ENCODE data around the gene CHST8. TPM values are rescaled to one million over a fixed set of nuclear protein-coding genes. Genes with fewer than 3 reads are reported as not detected.

Gene CHST8
- total RNA-seq, 4 donors from 2014 or later = 0.66 TPM; not detected in 3

DNA sequence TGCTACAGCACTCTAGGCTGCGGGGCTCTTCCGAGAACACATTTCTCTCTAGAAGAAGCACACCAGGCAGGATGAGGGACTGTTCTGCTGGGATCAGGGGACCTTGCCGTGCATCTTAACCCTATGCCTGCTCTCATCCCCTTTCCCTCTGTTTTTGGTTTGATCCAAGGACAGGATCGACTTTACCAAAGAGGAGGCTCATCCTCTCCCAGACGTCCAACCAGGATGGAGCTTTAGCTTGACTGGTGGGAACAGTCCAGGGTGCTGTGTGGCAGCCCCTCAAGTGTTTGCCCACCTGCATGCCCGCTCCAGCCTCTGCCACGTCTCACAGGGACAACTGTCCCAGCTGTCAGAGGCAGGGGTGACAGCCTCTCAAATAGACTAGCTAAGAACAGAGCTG lies 132.6 kb downstream of the CHST8 start:
- no peak for DNase-seq (ENCODE audit: extremely low spot score)
- peaks cover 0 to 48% (median 2%) of the 10 kb centered on the region in 4 donors for H3K27me3 ChIP-seq
- intact Hi-C loops (cut with DNase I) = no loop called here
- WGBS = 65% methylated on average over 7 of the region's 7 CpGs
- no peak for TF ChIP-seq EP300 (IDR thresholded peaks at IDR 0.05)
- TF ChIP-seq POLR2AphosphoS5 (IDR thresholded peaks at IDR 0.05) = no peak
- TF ChIP-seq, protein P1, sequence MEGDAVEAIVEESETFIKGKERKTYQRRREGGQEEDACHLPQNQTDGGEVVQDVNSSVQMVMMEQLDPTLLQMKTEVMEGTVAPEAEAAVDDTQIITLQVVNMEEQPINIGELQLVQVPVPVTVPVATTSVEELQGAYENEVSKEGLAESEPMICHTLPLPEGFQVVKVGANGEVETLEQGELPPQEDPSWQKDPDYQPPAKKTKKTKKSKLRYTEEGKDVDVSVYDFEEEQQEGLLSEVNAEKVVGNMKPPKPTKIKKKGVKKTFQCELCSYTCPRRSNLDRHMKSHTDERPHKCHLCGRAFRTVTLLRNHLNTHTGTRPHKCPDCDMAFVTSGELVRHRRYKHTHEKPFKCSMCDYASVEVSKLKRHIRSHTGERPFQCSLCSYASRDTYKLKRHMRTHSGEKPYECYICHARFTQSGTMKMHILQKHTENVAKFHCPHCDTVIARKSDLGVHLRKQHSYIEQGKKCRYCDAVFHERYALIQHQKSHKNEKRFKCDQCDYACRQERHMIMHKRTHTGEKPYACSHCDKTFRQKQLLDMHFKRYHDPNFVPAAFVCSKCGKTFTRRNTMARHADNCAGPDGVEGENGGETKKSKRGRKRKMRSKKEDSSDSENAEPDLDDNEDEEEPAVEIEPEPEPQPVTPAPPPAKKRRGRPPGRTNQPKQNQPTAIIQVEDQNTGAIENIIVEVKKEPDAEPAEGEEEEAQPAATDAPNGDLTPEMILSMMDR (IDR thresholded peaks at IDR 0.05) = no peak
- TF ChIP-seq POLR2A (IDR thresholded peaks at IDR 0.05; ENCODE audit: low read depth) = no peak
- H3K27ac ChIP-seq (replicated peaks in 1 of 4) = no peak overlapping the region
- no peaks in the 10 kb centered on the region for H3K9me3 ChIP-seq
- no peak overlapping the region for H3K4me3 ChIP-seq
- no peaks in the 10 kb centered on the region for H3K36me3 ChIP-seq
- H3K4me1 ChIP-seq = peaks cover 8 to 12% (median 11%) of the 10 kb centered on the region in 4 donors

DNA sequence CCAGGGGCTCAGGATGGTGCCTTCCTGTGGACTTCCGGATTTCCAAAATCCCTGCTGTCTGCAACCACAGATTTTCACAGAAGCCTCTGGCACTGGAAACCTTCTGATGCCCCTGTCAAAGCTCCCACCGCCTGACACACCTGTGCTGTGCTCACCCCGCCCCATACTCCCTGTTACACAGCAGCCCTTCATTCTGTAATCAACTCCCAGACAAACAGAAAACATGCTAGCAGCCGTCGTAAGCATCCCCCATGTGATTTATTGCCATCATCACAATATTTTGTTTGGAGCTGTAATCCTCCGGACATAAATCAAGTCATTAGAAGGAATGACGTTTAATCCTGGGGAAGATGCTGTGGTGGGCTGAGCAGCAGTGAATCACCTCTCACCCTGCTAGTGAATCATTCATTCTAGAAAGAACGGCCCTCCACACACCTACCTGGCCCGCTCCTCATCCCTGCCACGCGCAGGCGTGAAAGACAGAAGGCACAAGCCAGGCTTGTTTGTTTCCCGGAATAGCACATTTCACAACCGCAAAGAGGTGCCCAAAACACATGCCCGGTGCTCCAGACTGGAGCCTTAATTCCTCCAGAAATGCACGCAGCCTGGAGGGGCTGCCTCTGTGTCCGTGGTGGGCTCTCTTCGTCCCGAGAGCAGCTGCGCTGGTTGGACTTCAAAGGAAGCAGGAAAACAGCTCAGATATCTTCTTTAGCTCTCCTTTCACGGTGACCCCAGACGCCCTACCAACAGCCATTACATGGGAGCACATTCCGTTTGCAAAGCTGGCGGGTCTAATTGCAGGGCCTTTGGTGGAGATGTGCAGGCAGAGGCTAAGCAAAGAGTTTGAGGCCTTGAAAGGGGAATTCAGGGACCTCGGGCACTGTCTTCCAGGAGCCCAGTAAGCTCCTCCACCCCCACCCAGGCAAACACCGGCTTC lies 133.6 kb downstream of the CHST8 start:
- intact Hi-C loops (cut with DNase I) = no loop called here
- Histone ChIP-seq H3K27me3 (peaks cover 0 to 38% (median 2%) of the 10 kb centered on the region in 4 donors), H3K36me3 (no peaks in the 10 kb centered on the region), H3K27ac (replicated peaks in 1 of 4) (no peak overlapping the region), H3K4me1 (peaks cover 8 to 12% (median 11%) of the 10 kb centered on the region in 4 donors), H3K9me3 (no peaks in the 10 kb centered on the region), H3K4me3 (no peak overlapping the region)
- no peak for DNase-seq (ENCODE audit: extremely low spot score)
- TF ChIP-seq POLR2A (IDR thresholded peaks at IDR 0.05; ENCODE audit: low read depth) = no peak
- no peak for TF ChIP-seq POLR2AphosphoS5 (IDR thresholded peaks at IDR 0.05)
- TF ChIP-seq, protein P1 (IDR thresholded peaks at IDR 0.05) = no peak
- no peak for TF ChIP-seq EP300 (IDR thresholded peaks at IDR 0.05)
- WGBS = 58% methylated on average over 25 of the region's 26 CpGs

DNA sequence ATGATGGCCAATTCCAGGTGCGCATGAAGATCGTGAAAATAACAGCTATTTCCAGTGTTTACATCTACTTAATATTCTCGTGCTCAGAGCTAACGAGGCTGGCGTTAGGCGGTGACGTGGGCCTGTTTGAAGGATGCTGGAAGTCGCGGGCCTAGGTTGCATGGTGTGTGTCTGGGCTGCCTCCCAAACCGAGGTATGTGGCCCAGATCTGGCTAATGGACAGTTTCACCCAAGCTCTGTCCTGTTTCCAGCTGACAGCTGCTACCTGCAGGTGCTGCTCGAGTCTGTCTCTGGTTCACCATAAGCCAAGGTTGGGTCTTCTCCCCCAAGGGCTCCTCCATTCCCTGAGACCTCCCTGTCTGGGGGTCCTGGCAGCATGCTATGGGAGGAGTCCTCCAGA lies 134.4 kb downstream of the CHST8 start:
- TF ChIP-seq EP300 (IDR thresholded peaks at IDR 0.05) (no peak), POLR2A (IDR thresholded peaks at IDR 0.05; ENCODE audit: low read depth) (no peak), POLR2AphosphoS5 (IDR thresholded peaks at IDR 0.05) (no peak)
- TF ChIP-seq, protein P1 (IDR thresholded peaks at IDR 0.05) = no peak
- H3K4me1 ChIP-seq = peaks cover 8 to 12% (median 11%) of the 10 kb centered on the region in 4 donors
- intact Hi-C loops (cut with DNase I) = no loop called here
- no peak for DNase-seq (ENCODE audit: extremely low spot score)
- 87% methylated on average over 11 of the region's 11 CpGs for whole genome bisulfite sequencing
- H3K27me3 ChIP-seq = peaks cover 0 to 34% (median 2%) of the 10 kb centered on the region in 4 donors
- H3K36me3 ChIP-seq = no peaks in the 10 kb centered on the region
- H3K9me3 ChIP-seq = no peaks in the 10 kb centered on the region
- H3K4me3 ChIP-seq = no peak overlapping the region
- H3K27ac ChIP-seq (replicated peaks in 1 of 4) = no peak overlapping the region

DNA sequence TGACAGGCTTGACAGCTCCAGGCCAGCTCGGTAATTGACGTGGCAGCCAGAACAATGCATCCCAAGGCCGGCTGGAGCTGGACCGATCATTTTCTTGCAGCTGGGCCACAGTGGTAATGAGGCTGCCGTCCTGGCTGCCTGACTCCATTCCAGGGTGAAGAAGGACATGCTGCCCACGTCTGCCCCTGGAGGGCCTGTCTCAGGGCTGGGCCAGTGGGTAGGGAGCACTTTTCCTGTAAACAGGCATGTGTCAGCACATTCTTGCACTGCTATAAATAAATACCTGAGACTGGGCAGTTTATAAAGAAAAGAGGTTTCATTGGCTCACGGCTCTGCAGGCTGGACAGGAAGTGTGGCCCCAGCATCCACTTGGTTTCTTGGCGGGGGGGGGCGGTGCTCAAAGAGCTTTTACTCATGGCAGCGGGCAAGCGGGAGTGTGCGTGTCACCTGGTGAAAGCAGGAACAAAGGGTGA lies 136.8 kb downstream of the CHST8 start:
- Histone ChIP-seq H3K4me1 (peaks cover 8 to 12% (median 11%) of the 10 kb centered on the region in 4 donors), H3K27ac (replicated peaks in 1 of 4) (no peak overlapping the region), H3K9me3 (no peaks in the 10 kb centered on the region), H3K36me3 (no peaks in the 10 kb centered on the region), H3K27me3 (peaks cover 0 to 29% (median 2%) of the 10 kb centered on the region in 4 donors), H3K4me3 (no peak overlapping the region)
- intact Hi-C loops (cut with DNase I) = no loop called here
- no peak for DNase-seq (ENCODE audit: extremely low spot score)
- TF ChIP-seq POLR2A (IDR thresholded peaks at IDR 0.05; ENCODE audit: low read depth) (no peak), POLR2AphosphoS5 (IDR thresholded peaks at IDR 0.05) (no peak), EP300 (IDR thresholded peaks at IDR 0.05) (no peak)
- TF ChIP-seq, protein P1 (IDR thresholded peaks at IDR 0.05) = no peak
- whole genome bisulfite sequencing = 39% methylated on average over 9 of the region's 12 CpGs
